Adrenal gland (tissue), 5 donors: ENCODE data around the gene LPCAT3.

Source experiments
- CTCF ChIP-seq, 6 experiments: fragments of 450-650 bp in 4 of 6; fragments of 200-600 bp in 2 of 6; sonication (generic) in 1 of 6; IDR thresholded peaks; 1 replicate in 5 of 6; 2 replicates in 1 of 6; pipeline versions ENCODE4 v1.5.1 to v1.8.0; 2016 to 2021; ENCODE audit warnings: antibody characterized with exemption in 6 of 6, mild to moderate bottlenecking in 2 of 6, moderate library complexity in 1 of 6
- POLR2A ChIP-seq, 2 donors: fragments of 450-650 bp; IDR thresholded peaks; one replicate each; pipeline ENCODE4 v1.6.1; 2017; ENCODE audit warnings: antibody characterized with exemption in 2 of 2, mild to moderate bottlenecking in 2 of 2, moderate library complexity in 1 of 2
- donor health status: DM: no; HTN: no; CAD: no.

GRCh38 chr12:6980740-6981139, 37.5 kb downstream of the LPCAT3 start:
- TF ChIP-seq CTCF (IDR thresholded peaks at IDR 0.05): no peak
- no peak for TF ChIP-seq POLR2A (IDR thresholded peaks at IDR 0.05)
